A172 (cell line): ENCODE data around the gene SLC6A18. TPM values are rescaled to one million over a fixed set of nuclear protein-coding genes. Genes with fewer than 3 reads are reported as not detected.

Experiments
- DNase-seq: peaks from one replicate; pipeline ENCODE4 v3.0.0-alpha.2; 2015; ENCODE audit warnings: low spot score
- total RNA-seq: library from RNA; depleted of rRNA; stranded (reverse); fragments of >200 nt; shearing (Covaris generic); gene quantifications from 2 replicates; pipeline ENCODE4 v1.2.3, GENCODE V29; 2014

The SLC6A18 gene
- total RNA-seq, 1 experiment from 2014 or later: not detected

GRCh38 chr5:1203311-1203967 is 21.7 kb upstream of the SLC6A18 start:
- DNase-seq: no peak

- no peak for DNase-seq
Observed at GRCh38 chr5:1203968-1204692, 21.1 kb upstream of the SLC6A18 start.

- peak; percentile 22 for DNase-seq
Observed at GRCh38 chr5:1204693-1205242, 20.4 kb upstream of the SLC6A18 start.

DNA sequence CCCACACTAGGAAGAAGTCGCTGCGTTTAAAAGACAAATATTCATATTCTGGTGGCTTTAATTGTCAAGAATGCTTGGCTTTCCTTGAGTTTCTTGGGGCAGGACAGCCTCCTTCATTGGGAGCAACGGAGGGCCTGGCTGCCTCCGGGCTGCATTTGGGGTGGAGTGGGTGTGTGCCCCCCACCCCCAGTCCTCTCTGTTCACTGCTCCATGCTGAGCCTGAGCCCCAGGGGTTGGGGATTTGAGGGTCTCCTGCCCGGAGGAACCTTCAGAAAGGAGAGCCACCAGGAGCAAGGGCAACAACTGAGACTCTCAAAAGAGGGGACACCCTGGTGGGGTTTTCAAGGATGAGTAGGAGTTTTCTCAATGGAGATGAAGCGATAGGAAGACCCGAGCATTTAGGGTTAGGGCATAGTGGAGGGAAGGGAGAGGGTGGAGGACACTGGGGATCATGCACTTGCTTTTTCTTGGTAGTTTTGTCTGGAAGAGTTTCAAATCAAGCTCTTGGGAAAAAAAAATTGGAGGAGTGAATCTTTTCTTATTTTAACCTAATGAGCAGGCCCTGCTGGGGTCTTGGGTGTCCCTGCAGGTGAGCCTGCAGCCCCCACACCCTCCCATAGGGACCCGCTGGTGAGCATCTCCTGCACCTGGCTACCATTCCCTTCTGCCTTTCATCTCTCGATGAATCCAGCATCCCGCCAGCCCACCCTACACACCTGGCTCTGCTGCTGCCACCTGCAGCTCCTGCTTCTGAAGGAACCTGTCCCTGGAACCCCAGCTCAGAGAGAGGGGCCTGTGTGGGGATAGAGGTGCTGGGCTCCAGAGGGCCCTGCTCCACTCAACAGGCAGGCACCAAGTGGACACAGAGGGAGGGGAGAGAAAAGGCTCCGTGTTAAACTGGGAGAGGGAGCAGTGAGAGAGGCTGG is 19.7 kb upstream of the SLC6A18 start:
- DNase-seq: no peak

DNA sequence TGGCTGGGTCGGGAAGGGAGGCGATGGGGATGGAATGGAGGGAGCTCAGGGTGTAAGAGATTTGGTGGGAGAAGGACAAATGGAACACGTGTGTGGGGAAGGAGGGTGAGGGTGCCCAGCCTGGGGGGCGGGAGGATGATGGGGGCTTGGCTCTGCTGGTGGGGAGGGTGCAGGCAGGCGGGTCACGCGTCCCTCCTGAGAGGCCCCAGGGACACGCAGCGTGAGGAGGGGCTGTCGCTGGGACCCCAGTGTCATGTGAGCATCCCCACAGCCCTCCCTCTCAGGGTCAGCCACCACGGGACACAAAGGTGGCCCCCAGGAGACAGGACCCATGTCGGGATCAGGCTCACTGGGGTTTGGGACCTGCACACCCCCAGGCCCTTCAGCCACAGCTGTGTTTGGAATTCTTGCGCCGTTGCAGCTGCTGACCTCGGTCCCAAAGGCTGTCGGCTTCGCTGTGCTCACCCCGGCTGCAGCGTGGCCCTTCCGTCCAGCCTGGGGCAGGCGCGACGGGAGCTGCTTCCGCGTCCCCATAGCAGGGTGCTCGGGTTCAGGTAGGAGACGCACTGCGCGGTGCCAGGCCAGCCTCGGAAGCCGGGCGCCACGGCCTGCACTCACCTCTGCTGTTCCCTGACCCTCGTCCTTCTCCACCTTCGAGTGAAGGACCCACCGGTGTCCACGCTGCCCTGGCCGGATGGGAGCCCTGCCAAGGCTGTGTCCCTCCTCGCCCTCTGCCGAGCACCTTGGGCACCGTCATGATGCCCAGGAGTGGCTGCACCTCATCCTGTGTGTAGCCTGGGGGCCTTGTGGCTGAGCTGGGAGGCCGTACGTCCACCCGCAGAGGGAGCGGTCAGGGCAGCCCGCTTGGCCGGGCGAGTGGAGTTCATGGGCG is 18.4 kb upstream of the SLC6A18 start:
- DNase-seq: no peak

GRCh38 chr5:1207555-1207954 is 17.6 kb upstream of the SLC6A18 start:
- no peak for DNase-seq

DNA sequence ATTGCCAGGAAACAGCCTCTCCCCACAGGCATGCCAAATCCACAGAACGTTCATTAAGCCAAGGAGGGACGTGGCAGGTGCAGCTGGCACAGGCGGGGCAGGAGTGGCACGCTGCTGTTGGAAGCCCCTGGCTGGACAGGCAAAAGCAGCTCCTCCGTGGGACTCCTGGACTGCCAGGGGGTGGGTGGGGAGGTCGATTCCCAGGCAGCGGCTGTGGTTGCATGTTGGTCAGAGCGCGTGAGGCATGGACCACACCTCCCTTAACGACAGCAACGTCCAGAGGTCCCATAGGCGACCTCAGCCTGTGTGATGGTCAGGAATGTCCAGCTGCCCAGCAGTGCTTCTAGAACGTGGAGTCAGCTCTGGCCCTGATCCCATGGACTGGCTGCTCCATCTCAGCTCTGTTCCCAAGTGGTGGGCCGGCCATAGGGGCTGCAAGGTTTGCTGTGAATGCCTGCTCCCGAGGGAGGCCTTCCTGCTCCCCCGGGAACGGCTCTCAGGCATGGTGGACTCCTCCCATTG is 16.9 kb upstream of the SLC6A18 start:
- no peak for DNase-seq

DNA sequence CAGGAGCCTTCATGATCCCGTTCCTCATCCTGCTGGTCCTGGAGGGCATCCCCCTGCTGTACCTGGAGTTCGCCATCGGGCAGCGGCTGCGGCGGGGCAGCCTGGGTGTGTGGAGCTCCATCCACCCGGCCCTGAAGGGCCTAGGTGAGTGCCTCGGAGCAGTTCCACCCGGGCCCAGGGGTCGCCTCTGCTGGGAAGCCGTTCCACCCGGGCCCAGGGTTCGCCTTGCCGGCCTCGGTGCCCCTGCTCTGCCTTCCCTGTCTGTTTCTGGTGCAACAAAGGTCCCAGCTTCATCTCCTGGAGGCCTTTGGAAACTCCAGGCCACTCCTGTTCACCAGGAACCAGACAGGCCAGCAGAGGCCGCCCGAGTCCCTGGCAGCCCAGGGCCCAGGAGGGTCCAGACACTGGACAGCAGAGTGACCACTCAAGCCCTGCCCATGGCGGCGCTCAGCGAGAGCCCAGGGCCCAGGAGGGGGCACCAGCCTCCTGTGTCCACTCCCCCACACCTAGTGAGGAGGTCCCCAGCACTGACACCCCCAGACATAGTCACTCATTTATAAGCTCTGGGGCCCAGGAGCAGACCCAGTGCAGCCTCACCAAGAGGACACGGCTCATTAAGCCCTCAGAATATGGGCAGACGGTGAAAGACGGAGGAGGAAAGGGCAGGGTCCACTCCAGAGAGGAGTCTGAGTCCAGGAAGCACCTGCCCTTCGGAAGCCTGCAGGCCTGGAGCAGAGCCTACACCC is 16.3 kb upstream of the SLC6A18 start:
- no peak for DNase-seq

DNA sequence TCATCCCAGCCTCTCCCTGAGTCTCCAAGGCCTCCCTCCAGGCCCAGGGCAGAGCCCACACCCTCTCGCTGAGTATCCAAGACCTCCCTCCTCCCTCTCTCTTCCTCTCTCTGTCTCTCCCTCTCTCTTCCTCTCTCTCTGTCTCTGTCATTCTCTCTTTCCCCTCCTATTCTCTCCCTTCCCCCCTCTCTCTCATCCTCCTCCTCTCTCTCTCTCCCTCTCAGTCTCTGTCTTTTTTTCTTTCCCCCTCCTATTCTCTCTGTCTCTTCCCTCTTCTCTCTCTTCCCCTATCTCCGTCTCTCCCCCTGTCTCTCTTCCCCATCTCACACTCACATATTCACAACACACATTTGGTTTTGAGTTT is 15.7 kb upstream of the SLC6A18 start:
- DNase-seq: no peak

DNA sequence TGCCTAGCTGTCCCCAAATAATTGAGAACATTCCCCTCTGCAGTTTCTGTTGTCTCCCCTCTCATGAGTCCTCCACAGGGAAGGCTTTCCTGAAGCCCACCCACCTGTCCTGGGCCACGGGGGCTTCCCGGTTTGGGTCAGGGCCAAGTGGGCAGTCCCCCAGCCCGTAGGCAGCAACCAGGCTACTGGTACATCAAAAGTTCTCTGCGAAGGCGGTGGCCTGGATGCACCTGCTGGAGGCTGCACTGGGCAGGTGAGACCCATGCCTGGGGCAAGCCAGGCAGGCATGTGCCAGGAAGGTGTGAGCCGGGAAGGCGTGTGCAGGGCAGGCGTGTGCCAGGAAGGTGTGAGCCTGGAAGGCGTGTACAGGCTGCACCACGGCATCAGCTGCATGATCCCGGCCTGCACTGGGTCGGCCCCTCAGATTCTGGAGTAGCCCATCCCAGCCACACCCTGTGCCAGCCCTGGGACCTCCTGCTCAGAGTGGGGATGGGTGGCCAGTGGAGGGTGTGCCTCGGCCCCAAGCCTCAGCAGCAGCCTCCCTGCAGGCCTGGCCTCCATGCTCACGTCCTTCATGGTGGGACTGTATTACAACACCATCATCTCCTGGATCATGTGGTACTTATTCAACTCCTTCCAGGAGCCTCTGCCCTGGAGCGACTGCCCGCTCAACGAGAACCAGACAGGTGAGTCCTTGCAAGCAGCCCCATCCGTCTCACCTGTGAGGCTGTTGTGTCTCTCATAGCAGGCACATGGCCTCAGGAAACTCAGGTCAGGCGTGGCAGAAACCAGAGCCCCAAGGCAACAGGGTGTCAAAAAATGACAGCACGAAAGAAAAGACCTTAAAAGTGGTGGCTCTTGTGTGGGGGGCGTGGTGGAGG is 15.0 kb upstream of the SLC6A18 start:
- DNase-seq: no peak

DNA sequence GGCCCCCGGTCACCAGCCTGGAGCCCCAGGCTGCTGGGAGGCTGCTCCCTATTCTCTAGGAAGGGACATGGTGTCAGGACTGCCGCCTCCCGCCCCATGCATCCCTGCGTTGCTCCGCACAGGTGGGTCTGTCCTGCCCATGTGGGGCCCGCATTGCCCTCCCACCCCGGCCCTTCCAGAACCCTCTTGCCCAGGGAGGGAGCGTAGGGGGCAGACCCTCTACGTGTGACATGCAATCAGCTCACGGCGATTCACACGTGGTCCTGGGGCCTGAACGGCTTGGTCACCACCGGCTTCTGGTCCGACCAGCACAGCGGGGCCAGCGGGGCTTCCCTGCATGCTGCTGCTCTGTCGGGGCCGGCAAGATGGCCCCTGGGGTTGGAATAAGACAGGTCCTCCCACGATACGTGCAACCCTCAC is 14.3 kb upstream of the SLC6A18 start:
- no peak for DNase-seq

- no peak for DNase-seq
Observed at GRCh38 chr5:1211701-1212100, 13.5 kb upstream of the SLC6A18 start.

DNA sequence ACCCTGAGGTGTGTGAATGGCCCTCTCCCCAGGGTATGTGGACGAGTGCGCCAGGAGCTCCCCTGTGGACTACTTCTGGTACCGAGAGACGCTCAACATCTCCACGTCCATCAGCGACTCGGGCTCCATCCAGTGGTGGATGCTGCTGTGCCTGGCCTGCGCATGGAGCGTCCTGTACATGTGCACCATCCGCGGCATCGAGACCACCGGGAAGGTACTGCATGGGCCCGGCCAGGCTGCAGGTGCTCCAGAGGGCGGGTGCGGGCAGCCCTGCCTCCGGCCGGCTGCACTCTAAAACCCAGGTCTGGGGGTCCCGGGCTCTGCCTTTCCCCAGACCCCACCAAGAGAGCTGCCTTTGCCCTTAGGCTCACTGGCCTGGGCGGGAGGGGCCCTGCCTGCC is 12.9 kb upstream of the SLC6A18 start:
- no peak for DNase-seq

DNA sequence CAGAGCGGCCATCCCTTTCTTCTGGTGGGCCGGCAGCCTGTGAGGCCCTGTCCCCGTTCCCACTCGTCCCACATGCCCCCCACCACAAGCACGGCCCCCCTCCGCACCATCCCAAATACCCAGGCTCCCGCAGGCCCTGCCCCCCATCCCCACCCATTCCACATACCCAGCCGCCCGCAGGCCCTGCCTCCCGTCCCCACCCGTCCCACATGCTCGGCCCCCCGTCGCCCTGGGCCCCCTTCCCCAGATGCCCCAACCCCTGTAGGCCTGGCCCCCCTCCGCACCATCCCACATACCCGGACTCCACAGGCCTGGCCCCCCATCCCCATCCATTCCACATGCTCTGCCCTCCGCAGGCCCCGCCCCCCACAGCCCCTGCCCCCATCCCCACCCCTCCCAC is 12.3 kb upstream of the SLC6A18 start:
- DNase-seq: no peak

- DNase-seq: no peak
Observed at GRCh38 chr5:1213508-1214162, 11.5 kb upstream of the SLC6A18 start.

DNA sequence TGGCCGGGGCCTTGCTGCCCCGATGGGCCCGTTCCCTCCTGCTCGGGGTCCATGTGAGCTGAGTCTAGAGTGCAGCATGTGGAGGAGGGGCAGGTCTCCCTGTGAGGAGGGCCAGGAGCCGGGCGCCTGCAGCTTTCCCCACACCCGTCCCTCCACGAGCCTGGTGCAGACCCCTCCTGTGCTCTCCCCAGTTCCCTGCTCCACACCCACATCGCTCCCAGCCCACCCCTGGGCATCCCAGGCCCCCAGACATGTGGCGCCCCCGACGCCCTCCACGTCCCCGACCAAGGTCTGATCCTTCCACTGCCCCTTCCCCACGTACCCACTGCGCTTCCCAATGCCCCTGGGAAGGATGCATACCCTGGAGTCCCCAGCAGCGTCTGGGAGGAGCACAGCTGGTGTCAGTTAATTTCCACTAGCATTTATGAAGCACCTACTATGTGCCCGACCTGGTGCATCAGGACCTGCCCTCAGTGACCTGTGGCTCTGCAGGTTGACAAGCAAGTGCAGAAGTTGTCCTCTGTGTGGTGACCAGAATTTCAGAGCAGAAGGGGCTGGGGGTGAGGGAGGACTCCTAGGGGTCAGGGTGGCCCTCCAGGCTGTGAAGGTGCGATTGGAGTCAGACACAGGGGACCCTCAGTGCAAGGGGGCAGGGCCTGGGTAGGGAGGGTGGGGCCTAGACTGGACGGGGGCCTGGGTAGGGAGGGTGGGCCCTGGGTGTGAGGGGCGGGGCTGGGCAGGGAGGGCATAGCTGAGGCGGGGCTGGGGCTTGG is 10.8 kb upstream of the SLC6A18 start:
- no peak for DNase-seq

- no peak for DNase-seq
Observed at GRCh38 chr5:1214936-1215220, 10.3 kb upstream of the SLC6A18 start.
